Endometrial microvascular endothelial cells (primary cell): ENCODE measurements around the gene CSPG4. TPM values are rescaled to one million over a fixed set of nuclear protein-coding genes. Genes with fewer than 3 reads are reported as not detected.
"Not testable (repeated sequence)": the region's sequence is repeated elsewhere in the genome, so short reads cannot be mapped to it uniquely, and the experiment has no call there.

Source experiments
- in situ Hi-C: cut with HindIII; loops from 2 replicates; pipeline ENCODE4 v1.10.0; 2017; ENCODE audit warnings: low sequenced_read_pairs, low pct_unique_long_range_greater_than_20kb; ENCODE audit errors: inconsistent ontology term
- total RNA-seq: library from RNA; depleted of rRNA; stranded (reverse); fragments of >200 nt; gene quantifications from one replicate; pipeline ENCODE4 v1.2.3, GENCODE V29; 2015; ENCODE audit errors: inconsistent ontology term

The CSPG4 gene
- total RNA-seq, 1 donor from 2014 or later = 1.9 TPM

DNA sequence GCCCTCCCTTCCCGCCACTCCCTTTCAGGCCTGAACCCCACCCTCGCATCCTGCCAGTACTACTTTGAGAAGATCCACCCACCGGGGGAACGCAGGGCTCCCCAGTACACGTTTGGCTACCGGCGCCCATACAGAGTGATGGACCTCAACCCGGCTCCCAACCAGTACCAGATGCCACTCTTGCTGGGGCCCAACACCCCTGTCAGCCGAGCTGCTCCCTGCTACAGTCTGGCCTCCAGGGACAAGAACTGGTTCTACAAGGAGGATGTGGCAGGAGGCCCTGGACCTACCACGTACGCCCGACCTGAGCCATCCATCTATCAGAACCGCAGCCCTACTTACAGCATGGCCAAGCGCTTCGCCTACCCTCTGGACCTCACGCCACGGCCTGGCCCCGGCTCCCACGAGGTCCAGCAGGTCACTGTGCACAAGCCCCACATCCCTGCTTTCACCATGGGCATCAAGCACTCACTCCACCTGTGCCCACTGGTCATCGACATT, 14.4 kb upstream of the CSPG4 start:
- in situ Hi-C loops = no loop called here

DNA sequence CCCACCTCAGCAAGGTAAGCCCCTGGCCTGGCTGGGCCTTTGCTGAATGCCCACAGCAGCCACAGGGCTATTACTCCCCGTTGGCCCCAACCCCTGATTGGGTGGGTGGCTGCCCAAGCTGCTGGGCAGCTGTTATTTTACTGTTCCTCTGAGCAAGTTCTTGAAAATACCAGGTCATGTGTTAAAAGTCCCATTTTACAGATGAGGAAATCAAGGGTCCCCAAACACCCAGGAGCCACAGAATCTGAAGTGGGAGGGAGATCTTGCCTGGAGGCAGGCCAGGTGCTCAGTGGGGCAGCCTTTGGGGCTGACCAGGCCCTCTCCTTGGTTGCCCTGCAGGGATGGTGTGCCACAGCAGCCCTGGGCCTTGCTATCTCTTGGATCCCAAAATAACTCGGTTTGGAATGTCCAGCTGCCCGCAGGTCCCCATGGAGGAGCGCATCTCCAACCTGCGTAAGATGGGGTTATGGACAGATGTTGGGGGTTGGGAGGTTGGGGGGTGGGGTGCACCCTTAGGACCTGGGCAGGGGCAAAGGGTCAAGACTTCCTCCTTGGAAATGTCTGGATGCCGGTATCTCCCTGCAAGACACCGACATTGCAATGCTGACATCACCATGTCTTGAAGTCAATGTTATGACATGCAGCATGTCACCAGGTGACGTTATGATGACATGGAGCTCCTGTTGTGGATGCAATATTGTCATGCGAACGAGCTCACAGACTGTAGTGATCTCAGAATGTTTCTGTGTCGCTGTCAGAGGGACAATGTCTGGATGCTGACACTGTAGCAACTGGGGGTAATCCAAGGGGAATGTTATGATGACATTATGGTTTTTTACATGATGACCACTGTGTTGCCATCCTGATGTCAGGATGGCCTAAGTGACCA, 13.3 kb upstream of the CSPG4 start:
- in situ Hi-C loops = no loop called here

DNA sequence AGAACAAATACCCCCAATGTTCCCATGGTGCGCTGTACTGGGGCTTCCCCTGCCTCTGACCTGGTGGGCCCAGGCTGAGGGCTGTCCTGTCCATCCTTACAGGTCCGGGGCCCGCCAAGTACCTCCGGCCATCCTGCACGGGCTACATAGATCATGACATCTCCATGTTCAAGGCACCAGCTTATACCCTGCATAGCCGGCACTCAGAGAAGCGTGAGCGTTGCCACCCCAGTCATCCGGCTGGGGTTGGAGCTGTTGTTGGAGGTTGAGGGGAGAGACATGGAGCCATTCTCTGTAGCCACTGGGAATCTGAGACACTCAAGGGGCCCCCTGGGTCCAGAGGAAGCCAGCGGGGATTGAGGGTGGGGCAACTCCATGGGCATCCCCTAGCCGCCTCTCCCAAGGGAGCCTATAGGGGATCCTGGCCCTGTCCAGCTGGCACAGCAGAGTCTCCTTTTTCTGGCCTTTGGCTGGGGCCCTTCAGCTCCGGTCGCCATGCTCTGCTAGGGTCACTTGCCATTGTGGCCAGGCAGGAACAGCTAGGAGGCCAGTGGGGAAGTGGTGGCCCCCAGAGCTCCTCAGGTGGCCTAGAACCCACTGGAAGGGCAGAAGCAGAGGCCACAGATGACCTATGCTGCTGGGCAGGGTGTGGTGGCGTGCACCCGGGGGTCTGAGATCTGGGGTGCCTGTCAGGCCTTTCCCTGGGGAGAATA, 12.5 kb upstream of the CSPG4 start:
- in situ Hi-C loops = no loop called here

DNA sequence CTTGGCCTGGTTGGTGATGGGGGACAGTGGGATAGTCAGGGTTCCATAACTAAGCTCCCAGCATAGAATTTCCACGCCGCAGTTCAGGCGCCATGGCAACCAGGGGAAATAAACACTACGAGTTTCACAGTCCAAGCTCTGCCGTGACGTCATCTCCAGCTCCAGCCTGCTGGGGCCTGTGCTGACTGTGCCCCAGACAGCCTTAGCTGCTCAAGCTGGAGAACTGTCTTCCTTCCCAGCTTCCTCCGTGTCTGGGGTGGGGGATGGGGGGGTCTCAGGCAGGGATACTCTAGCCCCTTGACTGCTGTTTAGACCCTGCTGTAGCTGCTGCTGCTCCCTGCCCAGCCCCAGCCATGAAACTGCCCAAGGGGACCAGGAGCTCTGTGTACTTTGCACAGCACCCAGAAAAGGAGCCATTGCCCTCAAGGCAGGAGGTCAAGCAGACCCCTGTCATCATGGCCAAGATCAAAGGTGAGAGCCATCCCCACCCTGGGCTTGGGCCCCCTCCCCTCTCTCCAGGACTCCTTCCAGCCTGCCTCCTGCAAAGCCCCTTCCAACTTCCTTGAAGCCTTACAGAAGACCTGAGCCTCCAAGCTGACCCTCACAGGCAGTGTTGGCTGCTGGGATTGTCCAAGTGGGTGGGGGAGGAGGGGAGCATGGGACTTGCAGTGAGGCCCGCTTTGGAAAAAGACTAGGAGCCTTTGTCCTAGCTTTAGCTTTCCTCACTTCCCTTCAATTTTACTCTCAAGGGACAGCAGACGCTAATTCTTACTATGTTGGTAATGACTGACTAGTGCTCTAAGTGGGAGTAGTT, 11.4 kb upstream of the CSPG4 start:
- in situ Hi-C loops = no loop called here

DNA sequence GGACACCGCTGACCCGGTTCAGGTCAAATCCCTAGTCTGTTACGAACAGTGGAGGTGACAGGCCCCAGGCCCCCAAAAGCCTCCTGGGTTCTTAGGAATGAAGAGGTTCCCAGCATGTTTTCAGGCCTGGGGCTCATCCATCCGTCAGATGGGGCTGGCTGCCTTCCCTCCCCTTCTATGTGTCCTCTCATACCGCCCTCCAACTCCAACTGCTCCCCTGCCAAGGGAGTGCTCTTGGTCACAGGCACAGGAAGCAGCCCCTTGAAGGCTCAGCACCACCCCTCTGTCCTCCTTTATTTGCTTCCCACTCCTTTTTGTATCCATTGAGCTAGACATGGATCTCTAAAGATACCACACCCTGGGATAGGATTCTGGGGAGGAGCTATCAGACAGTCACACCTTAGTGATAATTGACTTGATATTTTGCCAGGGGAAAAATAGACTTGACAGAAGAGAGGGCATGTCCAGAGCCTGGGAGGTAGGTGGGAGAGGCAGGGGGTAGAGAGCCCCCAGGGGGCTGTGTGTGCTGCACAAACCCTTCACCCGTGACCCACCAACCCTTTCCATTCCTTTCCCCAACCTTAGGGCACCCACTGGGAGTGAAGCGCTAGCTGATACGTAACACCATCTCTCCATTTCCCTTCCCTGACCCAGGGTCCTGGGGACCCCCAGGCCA, 10.7 kb upstream of the CSPG4 start:
- in situ Hi-C loops = no loop called here

DNA sequence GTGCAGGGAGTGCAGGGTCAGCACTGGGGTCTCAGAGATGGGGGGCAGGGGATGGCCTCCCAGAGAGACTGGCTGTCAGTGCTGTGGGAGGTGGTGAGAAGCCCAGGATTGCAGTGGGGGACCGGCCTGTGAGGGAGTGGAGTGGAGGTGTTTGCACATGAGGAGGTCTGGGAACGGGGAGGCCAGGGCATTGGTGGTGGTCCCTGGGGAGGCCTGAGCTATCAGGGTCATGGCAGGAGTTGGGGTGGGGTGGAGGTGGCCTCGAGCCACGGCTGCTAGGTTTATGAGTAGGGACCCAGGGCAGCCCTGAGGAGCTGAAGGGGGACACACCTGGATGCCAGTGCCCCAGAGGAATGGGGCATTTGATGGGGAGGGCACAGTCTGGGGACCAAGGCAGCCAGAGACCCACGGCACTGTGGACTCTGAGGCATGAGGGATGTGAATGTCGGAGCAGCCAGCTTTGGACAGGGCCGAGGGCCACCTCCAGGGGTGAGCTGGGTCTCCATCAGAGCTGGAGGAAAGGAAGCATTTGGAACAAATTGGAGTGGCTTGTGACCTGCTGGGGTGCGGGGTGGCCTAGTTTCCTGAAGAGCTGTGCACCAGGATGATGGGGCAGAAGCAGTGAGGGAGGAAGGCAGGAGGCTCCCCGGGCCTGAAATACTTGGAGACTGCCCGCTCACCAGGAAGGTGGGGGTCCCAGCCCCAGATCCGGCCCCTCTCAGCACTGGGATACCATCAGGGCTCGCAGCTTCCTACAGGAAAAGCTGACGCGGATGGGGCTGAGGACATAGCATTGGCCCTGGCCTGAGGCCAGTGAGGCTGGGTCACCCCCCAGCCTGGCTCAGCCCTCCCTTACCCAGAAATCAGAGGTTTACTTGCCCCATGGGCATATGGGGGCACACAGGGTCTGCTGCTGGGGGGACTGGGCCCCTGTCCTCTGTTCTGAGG, 9.5 kb upstream of the CSPG4 start:
- in situ Hi-C loops = no loop called here

DNA sequence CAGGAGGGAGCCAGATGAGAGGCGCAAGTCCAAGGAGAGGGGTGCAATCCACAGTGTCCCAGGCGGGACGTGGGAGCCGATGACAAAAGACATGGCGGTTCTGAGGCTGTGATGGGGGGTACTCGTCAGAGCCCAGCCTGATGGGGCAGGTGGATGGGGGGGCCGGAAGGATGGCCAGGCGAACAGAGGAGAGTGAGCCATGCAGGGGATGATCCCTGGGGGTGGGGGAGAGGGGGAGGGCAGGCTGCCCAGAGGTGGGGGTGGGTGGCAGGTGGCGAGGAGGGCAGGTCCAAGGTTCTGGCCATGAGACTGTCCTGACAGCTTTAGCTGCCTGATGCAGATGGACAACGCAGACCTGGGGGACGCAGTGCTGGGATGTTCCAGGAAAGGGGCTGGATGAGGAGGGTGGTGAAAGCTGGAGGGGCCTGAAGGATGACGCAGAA, 8.9 kb upstream of the CSPG4 start:
- in situ Hi-C loops = no loop called here

DNA sequence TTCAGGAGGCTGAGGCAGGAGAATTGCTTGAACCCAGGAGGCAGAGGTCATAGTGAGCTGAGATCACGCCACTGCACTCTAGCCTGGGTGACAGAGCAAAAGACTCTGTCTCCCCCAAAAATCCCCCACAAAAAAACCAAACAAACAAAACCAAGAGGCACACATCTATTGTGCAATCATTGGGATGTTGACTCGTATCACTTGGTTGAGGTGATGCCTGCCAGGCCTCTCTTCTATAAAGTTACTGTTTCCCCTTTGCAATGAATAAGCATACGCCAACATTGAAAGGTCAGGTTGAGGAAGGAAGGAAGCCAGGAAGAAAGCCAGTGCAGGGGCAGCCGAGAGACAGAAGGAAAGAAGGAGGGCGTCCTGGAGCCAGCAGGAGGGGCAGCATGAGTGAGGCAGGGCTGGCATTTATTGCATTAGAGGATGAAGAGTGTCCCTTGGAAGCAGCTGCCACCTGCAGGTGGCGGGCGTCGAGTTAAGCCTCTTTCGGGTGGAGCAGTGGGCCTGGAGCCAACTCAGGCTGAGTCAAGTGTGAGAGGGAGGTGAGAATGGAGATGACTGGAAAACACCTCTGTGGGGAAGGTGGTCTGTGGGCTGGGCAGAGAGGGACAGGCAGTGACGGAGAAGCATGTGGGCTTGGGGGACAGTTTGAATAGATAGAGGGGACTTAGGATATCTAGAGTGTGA, 8.3 kb upstream of the CSPG4 start:
- in situ Hi-C loops = no loop called here

DNA sequence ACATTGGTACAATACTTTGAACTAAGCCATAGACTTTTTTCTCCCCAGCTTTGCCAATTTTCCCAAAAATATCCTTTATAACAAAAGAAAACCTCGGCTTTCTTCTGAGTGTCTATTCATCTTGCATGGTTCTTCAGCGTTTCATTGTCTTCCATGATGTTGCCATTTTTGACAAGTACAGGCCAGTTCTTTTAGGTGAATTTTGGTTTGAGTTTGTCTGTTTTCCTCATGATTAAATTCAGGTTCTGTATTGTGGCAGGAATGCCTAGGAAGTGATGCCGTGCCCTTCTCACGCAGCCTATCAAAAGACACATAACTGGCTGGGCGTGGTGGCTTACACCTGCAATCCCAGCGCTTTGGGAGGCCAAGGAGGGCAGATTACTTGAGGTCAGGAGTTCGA, 7.6 kb upstream of the CSPG4 start:
- in situ Hi-C loops = no loop called here

DNA sequence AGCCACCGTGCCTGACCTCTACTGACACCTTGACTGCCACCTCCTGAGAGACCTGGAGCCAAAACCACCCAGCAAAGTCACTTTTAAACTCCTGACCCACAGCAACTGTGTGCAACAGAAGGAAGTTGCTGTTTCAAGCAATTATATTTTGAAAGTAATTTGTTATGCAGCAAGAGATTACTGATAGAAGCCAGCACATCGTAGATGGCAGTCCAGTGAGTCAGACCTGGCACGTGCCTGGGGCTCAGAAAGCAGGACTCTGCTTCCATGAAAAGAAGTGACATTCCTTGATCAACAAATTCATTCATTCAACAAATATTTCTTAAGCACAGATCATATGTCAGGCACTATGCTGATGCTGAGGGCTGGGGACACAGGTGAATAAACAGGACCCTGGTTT, 5.7 kb upstream of the CSPG4 start:
- in situ Hi-C loops = no loop called here

DNA sequence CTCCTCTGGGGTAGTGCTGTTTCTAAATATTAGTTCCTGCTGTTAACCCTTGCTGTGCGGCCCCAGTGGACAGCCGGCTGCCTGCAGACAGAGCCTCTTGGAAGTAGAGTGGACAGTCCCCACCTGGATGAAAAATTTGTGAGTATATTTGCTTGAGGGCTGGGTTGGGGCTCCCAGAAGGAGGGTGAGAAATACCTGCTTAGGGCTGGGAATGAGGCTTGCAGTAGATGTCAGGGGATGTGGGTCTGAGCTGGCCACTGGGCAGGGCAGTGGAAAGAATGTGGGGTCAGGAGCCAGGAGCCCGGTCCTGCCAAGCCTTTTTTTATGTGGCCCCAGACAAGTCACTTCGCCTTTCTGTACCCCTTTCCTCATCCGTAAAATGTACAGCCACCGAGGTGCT, 4.4 kb upstream of the CSPG4 start:
- in situ Hi-C loops = not testable (repeated sequence)

DNA sequence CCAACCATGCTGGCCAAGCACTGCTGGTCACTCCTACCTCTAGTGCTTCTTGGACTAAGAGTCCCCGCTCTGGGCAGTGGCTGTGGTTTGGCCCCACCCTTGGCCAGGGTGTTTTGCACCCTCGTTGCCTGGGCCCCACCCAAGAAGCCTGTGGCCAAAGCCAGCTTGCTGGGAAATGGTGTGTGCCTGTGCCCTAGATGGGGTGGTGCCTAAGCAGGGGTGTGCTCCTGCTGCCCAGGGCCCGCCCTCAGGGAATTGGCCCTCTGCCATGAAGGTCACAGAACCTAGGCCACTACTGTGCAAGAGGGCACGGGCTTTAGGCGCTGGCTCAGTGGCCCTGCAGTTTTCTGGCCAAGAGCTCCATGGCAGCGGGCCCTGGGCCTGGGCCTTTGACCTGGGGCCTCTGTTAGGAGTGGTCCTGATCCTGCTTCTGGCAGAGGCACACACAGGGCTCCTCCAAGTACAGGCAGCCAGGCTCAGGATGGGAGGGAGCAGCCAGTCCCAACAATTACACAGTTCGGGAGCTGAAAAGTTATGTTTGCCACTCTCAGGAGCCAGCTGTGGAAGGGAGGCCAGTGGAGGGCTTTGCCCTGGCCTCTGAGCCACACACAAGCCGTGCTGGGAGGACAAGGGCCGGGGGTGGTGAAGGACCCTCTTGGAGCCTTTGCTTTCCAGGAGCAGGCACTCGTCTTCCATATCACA, 3.8 kb upstream of the CSPG4 start:
- in situ Hi-C loops = not testable (repeated sequence)

DNA sequence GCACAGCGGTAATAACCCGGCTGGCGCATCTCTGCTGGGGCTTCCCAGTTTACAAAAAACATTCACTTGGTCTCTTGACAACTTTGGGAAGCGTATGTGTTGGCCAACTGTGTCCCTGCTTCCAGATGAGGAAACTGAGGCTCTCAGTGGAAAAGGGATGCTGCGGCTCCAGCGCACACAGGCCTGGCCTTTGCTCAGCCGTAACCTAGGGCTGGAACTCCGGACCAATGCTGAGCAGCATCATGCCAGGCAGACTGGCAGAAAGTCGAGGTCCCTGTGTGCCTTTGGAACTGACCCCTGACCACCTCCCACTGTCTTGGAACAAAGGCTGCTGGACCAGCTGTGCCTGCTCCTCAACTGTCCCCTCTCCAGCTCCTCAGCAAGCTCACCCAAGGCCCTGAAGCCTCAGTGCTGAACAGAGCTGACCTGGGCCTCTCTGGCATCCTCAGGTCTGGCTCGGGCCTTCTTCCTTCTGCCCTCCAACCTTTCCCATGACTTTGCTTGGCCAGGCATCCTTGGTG, 2.7 kb upstream of the CSPG4 start:
- in situ Hi-C loops = not testable (repeated sequence)

DNA sequence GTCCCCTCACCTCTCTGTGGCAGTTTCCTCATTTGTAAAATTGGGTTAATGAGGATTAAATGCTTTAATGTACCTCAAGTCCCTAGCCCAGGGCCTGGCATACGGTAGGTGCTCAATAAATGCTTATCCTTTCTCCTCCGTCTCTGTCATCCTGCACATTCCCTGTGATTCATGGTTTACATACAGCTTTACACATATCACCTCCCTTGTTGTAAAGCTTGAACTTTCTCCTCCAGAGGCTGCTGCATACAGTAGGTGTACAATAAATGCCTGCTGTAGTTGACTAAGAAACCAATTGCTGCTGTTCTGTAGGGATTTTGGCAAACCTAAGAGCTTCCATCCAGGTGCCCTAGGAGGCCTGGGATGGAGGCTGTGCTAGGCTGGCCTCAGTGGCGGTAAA, 1.5 kb upstream of the CSPG4 start:
- in situ Hi-C loops = no loop called here

DNA sequence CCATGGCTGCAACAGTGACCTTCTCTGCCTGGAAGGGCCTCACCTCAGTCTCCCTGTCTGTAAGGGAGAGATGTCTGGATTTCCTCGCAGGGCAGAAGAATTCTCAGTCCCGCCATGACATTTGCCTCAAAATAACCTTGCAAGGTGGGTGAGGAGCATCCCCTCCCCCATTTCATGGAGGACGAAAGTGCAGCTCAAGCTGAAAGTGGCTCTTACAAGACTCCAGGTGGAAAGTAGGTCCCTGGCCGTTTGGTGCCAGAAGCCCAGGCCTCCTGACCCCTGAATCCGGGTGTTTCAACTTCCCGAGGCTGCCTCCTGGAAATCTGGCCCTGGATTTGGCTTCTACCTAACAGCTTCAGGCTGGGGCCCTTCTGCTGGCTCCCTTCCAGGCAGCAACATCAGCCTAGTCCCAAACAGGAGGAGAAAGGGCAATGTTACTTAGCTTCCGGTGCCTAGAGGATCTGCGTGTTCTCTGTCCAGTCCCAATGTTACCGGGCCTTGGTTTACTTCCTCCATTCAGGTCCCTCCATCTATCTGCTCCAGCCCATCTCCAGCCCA, 769 bp upstream of the CSPG4 start:
- in situ Hi-C loops = no loop called here

DNA sequence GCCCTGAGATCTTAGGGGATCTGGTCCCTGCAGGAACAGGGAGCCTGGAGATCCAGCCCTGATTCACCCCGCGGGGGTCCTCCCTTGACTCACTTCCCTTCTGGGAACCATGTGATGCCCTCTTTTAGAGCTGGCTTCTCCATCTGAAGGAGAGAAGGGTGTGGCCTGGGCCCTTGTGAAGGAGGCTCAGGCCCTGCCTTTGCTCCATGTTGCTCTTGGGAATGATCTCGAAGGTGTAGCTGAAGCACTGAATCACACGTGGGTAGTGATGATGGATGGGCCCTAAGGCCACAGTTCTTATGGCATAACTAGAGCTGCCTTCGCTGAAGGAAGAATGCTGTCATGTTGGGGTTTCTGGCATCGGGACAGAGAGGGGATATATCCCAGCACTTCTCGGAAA, 1.2 kb downstream of the CSPG4 start:
- in situ Hi-C loops = not testable (repeated sequence)
